ENCODE measurements around the gene FGB. TPM values are rescaled to one million over a fixed set of nuclear protein-coding genes. Genes with fewer than 3 reads are reported as not detected.
A peak's percentile ranks its signal among the peaks of the same experiment; 100 is the strongest.

Gene FGB
- total and polyA plus RNA-seq, 2 of the 13 experiments (the other 11 are each of a cell fraction or from before 2014, with no cell fraction given) = 226 to 784 TPM

GRCh38 chr4:154577324-154577723 is 14.5 kb downstream of the FGB start (continued):
- TF ChIP-seq ETV5 (CRISPR knock-in tag; IDR thresholded peaks at IDR 0.05; ENCODE audit: borderline replicate concordance) = peak; percentile 47; the same call in 1 of the 2 replicates
- no peak for TF ChIP-seq PHF5A (CRISPR knock-in tag; IDR thresholded peaks at IDR 0.05; ENCODE audit: low read depth, unreplicated experiment)
- TF ChIP-seq ISX (CRISPR knock-in tag; conservative IDR thresholded peaks at IDR 0.05) = no peak
- TF ChIP-seq CSRNP1 (CRISPR knock-in tag; IDR thresholded peaks at IDR 0.05) = no peak
- no peak for TF ChIP-seq STAT5B (CRISPR knock-in tag; IDR thresholded peaks at IDR 0.05)
- peak; percentile 50; the same call in 1 of the 2 replicates for TF ChIP-seq STAT6 (CRISPR knock-in tag; IDR thresholded peaks at IDR 0.05; ENCODE audit: borderline replicate concordance)
- peak; percentile 82 for TF ChIP-seq ZNF792 (CRISPR knock-in tag; IDR thresholded peaks at IDR 0.05)
- TF ChIP-seq, protein P1, sequence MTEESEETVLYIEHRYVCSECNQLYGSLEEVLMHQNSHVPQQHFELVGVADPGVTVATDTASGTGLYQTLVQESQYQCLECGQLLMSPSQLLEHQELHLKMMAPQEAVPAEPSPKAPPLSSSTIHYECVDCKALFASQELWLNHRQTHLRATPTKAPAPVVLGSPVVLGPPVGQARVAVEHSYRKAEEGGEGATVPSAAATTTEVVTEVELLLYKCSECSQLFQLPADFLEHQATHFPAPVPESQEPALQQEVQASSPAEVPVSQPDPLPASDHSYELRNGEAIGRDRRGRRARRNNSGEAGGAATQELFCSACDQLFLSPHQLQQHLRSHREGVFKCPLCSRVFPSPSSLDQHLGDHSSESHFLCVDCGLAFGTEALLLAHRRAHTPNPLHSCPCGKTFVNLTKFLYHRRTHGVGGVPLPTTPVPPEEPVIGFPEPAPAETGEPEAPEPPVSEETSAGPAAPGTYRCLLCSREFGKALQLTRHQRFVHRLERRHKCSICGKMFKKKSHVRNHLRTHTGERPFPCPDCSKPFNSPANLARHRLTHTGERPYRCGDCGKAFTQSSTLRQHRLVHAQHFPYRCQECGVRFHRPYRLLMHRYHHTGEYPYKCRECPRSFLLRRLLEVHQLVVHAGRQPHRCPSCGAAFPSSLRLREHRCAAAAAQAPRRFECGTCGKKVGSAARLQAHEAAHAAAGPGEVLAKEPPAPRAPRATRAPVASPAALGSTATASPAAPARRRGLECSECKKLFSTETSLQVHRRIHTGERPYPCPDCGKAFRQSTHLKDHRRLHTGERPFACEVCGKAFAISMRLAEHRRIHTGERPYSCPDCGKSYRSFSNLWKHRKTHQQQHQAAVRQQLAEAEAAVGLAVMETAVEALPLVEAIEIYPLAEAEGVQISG (CRISPR knock-in tag; IDR thresholded peaks at IDR 0.05) = no peak
- TF ChIP-seq, protein P2, sequence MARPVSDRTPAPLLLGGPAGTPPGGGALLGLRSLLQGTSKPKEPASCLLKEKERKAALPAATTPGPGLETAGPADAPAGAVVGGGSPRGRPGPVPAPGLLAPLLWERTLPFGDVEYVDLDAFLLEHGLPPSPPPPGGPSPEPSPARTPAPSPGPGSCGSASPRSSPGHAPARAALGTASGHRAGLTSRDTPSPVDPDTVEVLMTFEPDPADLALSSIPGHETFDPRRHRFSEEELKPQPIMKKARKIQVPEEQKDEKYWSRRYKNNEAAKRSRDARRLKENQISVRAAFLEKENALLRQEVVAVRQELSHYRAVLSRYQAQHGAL (CRISPR knock-in tag; IDR thresholded peaks at IDR 0.05; ENCODE audit: not compliant biosample characterization) = no peak
- TF ChIP-seq ZC3H4 (CRISPR knock-in tag; IDR thresholded peaks at IDR 0.05; ENCODE audit: borderline replicate concordance) = no peak
- peak; percentile 63 for TF ChIP-seq IKZF5 (CRISPR knock-in tag; IDR thresholded peaks at IDR 0.05)
- TF ChIP-seq, protein P3, sequence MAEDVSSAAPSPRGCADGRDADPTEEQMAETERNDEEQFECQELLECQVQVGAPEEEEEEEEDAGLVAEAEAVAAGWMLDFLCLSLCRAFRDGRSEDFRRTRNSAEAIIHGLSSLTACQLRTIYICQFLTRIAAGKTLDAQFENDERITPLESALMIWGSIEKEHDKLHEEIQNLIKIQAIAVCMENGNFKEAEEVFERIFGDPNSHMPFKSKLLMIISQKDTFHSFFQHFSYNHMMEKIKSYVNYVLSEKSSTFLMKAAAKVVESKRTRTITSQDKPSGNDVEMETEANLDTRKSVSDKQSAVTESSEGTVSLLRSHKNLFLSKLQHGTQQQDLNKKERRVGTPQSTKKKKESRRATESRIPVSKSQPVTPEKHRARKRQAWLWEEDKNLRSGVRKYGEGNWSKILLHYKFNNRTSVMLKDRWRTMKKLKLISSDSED (CRISPR knock-in tag; IDR thresholded peaks at IDR 0.05) = no peak
- no peak for TF ChIP-seq ZNF660 (CRISPR knock-in tag; IDR thresholded peaks at IDR 0.05; ENCODE audit: borderline replicate concordance, low read depth)
- TF ChIP-seq ATF4 (CRISPR knock-in tag; IDR thresholded peaks at IDR 0.05) = peak in 1 of 2 experiments; percentile 95; a peak in 2 of 4 replicates
- 0 out of 2 replicates have a peak, but pooled peaks have one; percentile 28 for TF ChIP-seq ZSCAN25 (CRISPR knock-in tag; IDR thresholded peaks at IDR 0.05)
- TF ChIP-seq ZFP90 (CRISPR knock-in tag; IDR thresholded peaks at IDR 0.05; ENCODE audit: borderline replicate concordance) = no peak
- TF ChIP-seq KDM3A (CRISPR knock-in tag; IDR thresholded peaks at IDR 0.05; ENCODE audit: low read depth) = peak; percentile 54; the same call in 1 of the 2 replicates
